ENCODE results near the gene SPG11.
"Not testable (repeated sequence)": the region's sequence is repeated elsewhere in the genome, so short reads cannot be mapped to it uniquely, and the experiment has no call there.

SPG11 gene

GRCh38 chr15:44697014-44697413, 33.6 kb upstream of the SPG11 start:
- TF ChIP-seq CTCF (IDR thresholded peaks at IDR 0.05; ENCODE audit: low read depth, low read length): no peak
- no peak for TF ChIP-seq POLR2A (IDR thresholded peaks at IDR 0.05; ENCODE audit: extremely low read depth, insufficient read length)
- TF ChIP-seq MYC (IDR thresholded peaks at IDR 0.05; ENCODE audit: low read depth, low read length): no peak
- TF ChIP-seq MAX (IDR thresholded peaks at IDR 0.05; ENCODE audit: low read depth, low read length): no peak
- no peak overlapping the region for H3K4me3 ChIP-seq (ENCODE audit: low read depth, low read length)

GRCh38 chr15:44695294-44695693, 31.8 kb upstream of the SPG11 start:
- no peak for TF ChIP-seq MYC (IDR thresholded peaks at IDR 0.05; ENCODE audit: low read depth, low read length)
- TF ChIP-seq CTCF (IDR thresholded peaks at IDR 0.05; ENCODE audit: low read depth, low read length): no peak
- no peak for TF ChIP-seq MAX (IDR thresholded peaks at IDR 0.05; ENCODE audit: low read depth, low read length)
- H3K4me3 ChIP-seq (ENCODE audit: low read depth, low read length): no peak overlapping the region
- DNase-seq (ENCODE audit: low read depth): no peak

More at GRCh38 chr15:44697014-44697413, 33.6 kb upstream of the SPG11 start:
- DNase-seq (ENCODE audit: low read depth): no peak

GRCh38 chr15:44694416-44694815, 31.0 kb upstream of the SPG11 start:
- no peak overlapping the region for H3K4me3 ChIP-seq (ENCODE audit: low read depth, low read length)
- DNase-seq (ENCODE audit: low read depth): no peak
- TF ChIP-seq POLR2A (IDR thresholded peaks at IDR 0.05; ENCODE audit: extremely low read depth, insufficient read length) (no peak), MAX (IDR thresholded peaks at IDR 0.05; ENCODE audit: low read depth, low read length) (no peak), MYC (IDR thresholded peaks at IDR 0.05; ENCODE audit: low read depth, low read length) (no peak), CTCF (IDR thresholded peaks at IDR 0.05; ENCODE audit: low read depth, low read length) (no peak)

- TF ChIP-seq POLR2A (IDR thresholded peaks at IDR 0.05; ENCODE audit: extremely low read depth, insufficient read length) (no peak), MYC (IDR thresholded peaks at IDR 0.05; ENCODE audit: low read depth, low read length) (no peak), MAX (IDR thresholded peaks at IDR 0.05; ENCODE audit: low read depth, low read length) (no peak), CTCF (IDR thresholded peaks at IDR 0.05; ENCODE audit: low read depth, low read length) (no peak)
- no peak overlapping the region for H3K4me3 ChIP-seq (ENCODE audit: low read depth, low read length)
- DNase-seq (ENCODE audit: low read depth): no peak
Measured at GRCh38 chr15:44692659-44693058, 29.2 kb upstream of the SPG11 start.

GRCh38 chr15:44690245-44690644, 26.8 kb upstream of the SPG11 start:
- H3K4me3 ChIP-seq (ENCODE audit: low read depth, low read length): not testable (repeated sequence)
- peak; percentile 16 for DNase-seq (ENCODE audit: low read depth)

GRCh38 chr15:44689318-44689717, 25.9 kb upstream of the SPG11 start:
- not testable (repeated sequence) for DNase-seq (ENCODE audit: low read depth); H3K4me3 ChIP-seq (ENCODE audit: low read depth, low read length)

GRCh38 chr15:44682809-44683682, 19.6 kb upstream of the SPG11 start:
- DNase-seq (ENCODE audit: low read depth): peak; percentile 68
- not testable (repeated sequence) for H3K4me3 ChIP-seq (ENCODE audit: low read depth, low read length)
